HG03196 (cell line): ENCODE results near the gene TCF23.
"Not testable (repeated sequence)": the region's sequence is repeated elsewhere in the genome, so short reads cannot be mapped to it uniquely, and the experiment has no call there.

Source experiments
- ATAC-seq: cut with Tn5 transposase; IDR thresholded peaks from one replicate; pipeline ENCODE4 v1.9.1; 2021; ENCODE audit not compliant: unreplicated experiment

Gene TCF23

GRCh38 chr2:27152102-27152795, 3.4 kb downstream of the TCF23 start:
- ATAC-seq = no peak

- ATAC-seq = no peak
These were observed 4.1 kb downstream of the TCF23 start for GRCh38 chr2:27152796-27153464.

GRCh38 chr2:27154488-27154887, 5.7 kb downstream of the TCF23 start:
- ATAC-seq = no peak

GRCh38 chr2:27155069-27155520, 6.3 kb downstream of the TCF23 start:
- no peak for ATAC-seq

GRCh38 chr2:27158468-27158867, 9.7 kb downstream of the TCF23 start:
- ATAC-seq = no peak

GRCh38 chr2:27159271-27159670, 10.5 kb downstream of the TCF23 start:
- no peak for ATAC-seq

- no peak for ATAC-seq
These were observed 11.4 kb downstream of the TCF23 start for GRCh38 chr2:27160191-27160590.

- no peak for ATAC-seq
These were observed 13.6 kb downstream of the TCF23 start for GRCh38 chr2:27162151-27163121.

- ATAC-seq = no peak
These were observed 16.4 kb downstream of the TCF23 start for GRCh38 chr2:27164960-27165763.

GRCh38 chr2:27170581-27171337, 22.0 kb downstream of the TCF23 start:
- ATAC-seq = no peak

GRCh38 chr2:27171351-27171848, 22.6 kb downstream of the TCF23 start:
- no peak for ATAC-seq

- ATAC-seq = no peak
These were observed 25.8 kb downstream of the TCF23 start for GRCh38 chr2:27174638-27175037.

- ATAC-seq = no peak
These were observed 26.5 kb downstream of the TCF23 start for GRCh38 chr2:27175330-27175729.

- not testable (repeated sequence) for ATAC-seq
These were observed 27.0 kb downstream of the TCF23 start for GRCh38 chr2:27175781-27176180.

- no peak for ATAC-seq
These were observed 28.9 kb downstream of the TCF23 start for GRCh38 chr2:27177441-27178351.

- ATAC-seq = no peak
These were observed 29.7 kb downstream of the TCF23 start for GRCh38 chr2:27178469-27178868.

GRCh38 chr2:27179344-27180000, 30.7 kb downstream of the TCF23 start:
- ATAC-seq = no peak

GRCh38 chr2:27182346-27182745, 33.5 kb downstream of the TCF23 start:
- ATAC-seq = no peak
